ENCODE data around the gene SCT.

Gene SCT

DNA sequence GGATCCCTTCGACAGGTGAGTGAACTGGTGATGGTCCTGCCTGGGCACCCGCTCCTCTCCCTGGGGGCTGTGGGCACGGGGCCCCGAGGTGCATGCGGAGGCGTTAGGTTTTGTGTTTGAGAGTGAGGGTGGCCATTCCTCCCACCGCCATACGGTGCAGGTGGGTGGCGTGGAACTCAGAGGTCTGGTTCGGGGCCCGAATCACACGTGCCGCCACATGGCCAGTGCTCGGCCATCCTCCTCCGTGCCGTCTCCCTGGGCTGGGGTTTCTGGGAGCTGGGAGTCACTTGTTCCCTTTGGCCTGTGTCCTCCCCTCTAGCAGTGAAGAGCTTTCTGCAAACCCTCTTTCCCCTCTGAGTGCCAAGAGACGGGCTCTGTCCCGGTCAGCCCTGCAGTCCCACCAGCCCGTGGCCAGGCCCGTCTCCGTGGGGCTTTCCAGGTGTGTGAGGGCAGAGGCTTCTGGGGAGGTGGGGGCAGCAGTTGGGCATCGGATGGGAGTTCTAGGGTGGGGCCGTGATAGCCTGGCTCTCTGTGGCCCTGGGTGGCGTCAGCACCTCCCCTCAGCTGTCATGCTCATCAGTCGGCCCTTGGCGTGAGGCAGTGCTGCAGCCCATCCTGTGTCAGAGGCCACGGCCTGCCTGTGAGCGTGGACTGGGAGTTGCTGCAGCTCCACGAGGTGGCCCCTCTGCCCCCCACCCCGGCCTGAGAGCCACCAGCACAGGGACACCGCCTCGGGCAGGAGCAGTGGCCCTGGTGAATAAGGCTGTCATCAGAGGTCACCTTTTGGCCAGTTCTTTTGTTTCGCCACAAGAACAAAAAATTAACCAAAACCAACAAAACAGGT, 21.5 kb downstream of the SCT start:
- peaks cover 22 to 92% (median 75%) of the 10 kb centered on the region in 4 experiments for H3K36me3 ChIP-seq (ENCODE audit: control insufficient read depth in 4 of 4, insufficient read depth in 4 of 4, low read length in 3 of 4)
- CTCF ChIA-PET: interaction anchor here (1.1 kb wide), 1 partner anchor 18 kb away, joined by 4 read pairs; no protein-coding TSS in a partner anchor
- 98% methylated on average over 24 of the region's 33 CpGs for WGBS (ENCODE audit: insufficient coverage)
- no peak for DNase-seq
- H3K27ac ChIP-seq (ENCODE audit: insufficient read depth in 1 of 2, low read depth in 1 of 2, low read length in 2 of 2, poor library complexity in 1 of 2, severe bottlenecking in 2 of 2): no peak overlapping the region
- H3K9me3 ChIP-seq (ENCODE audit: control extremely low read depth in 1 of 5, control insufficient read depth in 4 of 5, insufficient read depth in 2 of 5, low read depth in 1 of 5, low read length in 4 of 5): no peaks in the 10 kb centered on the region
- H3K4me1 ChIP-seq (ENCODE audit: control extremely low read depth in 1 of 4, control insufficient read depth in 4 of 4, insufficient read depth in 4 of 4, low read length in 3 of 4): no peaks in the 10 kb centered on the region
- H3K27me3 ChIP-seq (replicated peaks in 2 of 5; ENCODE audit: control insufficient read depth in 4 of 5, insufficient read depth in 5 of 5, low read length in 4 of 5): no peaks in the 10 kb centered on the region
- POLR2A ChIA-PET: interaction anchor here (0.6 kb wide), 1 partner anchor 60 kb away, joined by 3 read pairs; no protein-coding TSS in a partner anchor
- no peak overlapping the region for H3K4me3 ChIP-seq (ENCODE audit: control insufficient read depth in 1 of 7, extremely low read depth in 1 of 7, insufficient read depth in 4 of 7, low read depth in 2 of 7, low read length in 6 of 7)

DNA sequence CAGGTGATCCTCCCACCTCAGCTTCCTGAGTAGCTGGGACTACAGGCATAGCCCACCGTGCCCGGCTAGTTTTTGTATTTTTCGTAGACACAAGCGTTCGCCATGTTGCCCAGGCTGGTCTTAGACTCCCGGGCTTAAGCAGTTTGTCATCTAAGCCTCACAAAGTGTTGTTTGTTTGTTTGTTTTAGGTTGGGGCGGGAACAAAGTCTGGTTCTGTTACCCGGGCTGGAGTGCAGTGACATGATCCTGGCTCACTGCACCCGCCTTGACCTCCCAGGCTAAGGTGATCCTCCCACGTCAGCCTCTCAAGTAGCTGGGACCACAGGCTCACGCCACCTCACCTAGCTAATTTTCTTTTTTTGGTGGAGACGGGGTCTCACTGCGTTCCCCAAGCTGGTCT, 23.8 kb downstream of the SCT start:
- Histone ChIP-seq H3K36me3 (ENCODE audit: control insufficient read depth in 4 of 4, insufficient read depth in 4 of 4, low read length in 3 of 4) (peaks cover 23 to 86% (median 73%) of the 10 kb centered on the region in 4 experiments), H3K4me1 (ENCODE audit: control extremely low read depth in 1 of 4, control insufficient read depth in 4 of 4, insufficient read depth in 4 of 4, low read length in 3 of 4) (no peaks in the 10 kb centered on the region), H3K27me3 (replicated peaks in 2 of 5; ENCODE audit: control insufficient read depth in 4 of 5, insufficient read depth in 5 of 5, low read length in 4 of 5) (no peaks in the 10 kb centered on the region), H3K9me3 (ENCODE audit: control extremely low read depth in 1 of 5, control insufficient read depth in 4 of 5, insufficient read depth in 2 of 5, low read depth in 1 of 5, low read length in 4 of 5) (no peaks in the 10 kb centered on the region), H3K27ac (ENCODE audit: insufficient read depth in 1 of 2, low read depth in 1 of 2, low read length in 2 of 2, poor library complexity in 1 of 2, severe bottlenecking in 2 of 2) (no peak overlapping the region), H3K4me3 (ENCODE audit: control insufficient read depth in 1 of 7, extremely low read depth in 1 of 7, insufficient read depth in 4 of 7, low read depth in 2 of 7, low read length in 6 of 7) (no peak overlapping the region)
- ChIA-PET POLR2A (no interaction called here), CTCF (interaction anchor here (1.4 kb wide), 1 partner anchor 8 kb away, joined by 4 read pairs; no protein-coding TSS in a partner anchor)
- DNase-seq: no peak
- 99% methylated on average over 9 of the region's 13 CpGs for WGBS (ENCODE audit: insufficient coverage)

DNA sequence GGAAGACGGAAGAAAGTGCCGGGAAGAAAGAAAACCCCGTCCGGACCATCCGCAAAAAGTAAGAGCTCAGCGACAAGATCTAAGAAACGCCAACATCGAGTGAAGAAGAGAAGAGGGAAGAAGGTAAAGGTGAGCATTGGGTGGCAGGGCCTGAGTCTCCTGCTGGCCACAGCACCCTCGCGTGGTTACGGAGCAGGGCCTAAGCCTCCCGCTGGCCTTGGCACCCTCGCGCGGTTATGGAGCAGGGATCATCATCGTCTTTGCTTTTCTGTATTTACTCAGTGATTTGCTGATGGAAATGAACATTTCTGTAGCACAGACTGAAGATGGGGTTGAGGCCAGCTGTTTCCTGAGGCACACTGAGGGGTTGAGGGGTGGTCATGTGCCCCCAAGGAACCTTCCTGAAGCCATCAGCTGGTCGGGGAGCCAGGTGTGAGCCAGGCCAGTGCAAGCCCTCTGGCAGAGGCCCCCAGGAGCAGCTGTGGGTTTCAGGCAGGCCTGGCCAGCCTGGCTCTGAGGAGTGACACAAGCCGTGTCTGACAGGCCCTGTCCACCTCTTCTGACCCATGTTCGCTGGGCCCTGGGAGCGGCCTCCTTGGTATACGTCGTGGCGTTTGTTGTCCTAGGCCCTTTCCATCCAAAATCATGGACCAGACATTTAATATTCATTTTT, 25.3 kb downstream of the SCT start:
- Histone ChIP-seq H3K9me3 (ENCODE audit: control extremely low read depth in 1 of 5, control insufficient read depth in 4 of 5, insufficient read depth in 2 of 5, low read depth in 1 of 5, low read length in 4 of 5) (no peaks in the 10 kb centered on the region), H3K4me3 (ENCODE audit: control insufficient read depth in 1 of 7, extremely low read depth in 1 of 7, insufficient read depth in 4 of 7, low read depth in 2 of 7, low read length in 6 of 7) (no peak overlapping the region), H3K36me3 (ENCODE audit: control insufficient read depth in 4 of 4, insufficient read depth in 4 of 4, low read length in 3 of 4) (peaks cover 23 to 86% (median 72%) of the 10 kb centered on the region in 4 experiments), H3K27me3 (replicated peaks in 2 of 5; ENCODE audit: control insufficient read depth in 4 of 5, insufficient read depth in 5 of 5, low read length in 4 of 5) (no peaks in the 10 kb centered on the region), H3K4me1 (ENCODE audit: control extremely low read depth in 1 of 4, control insufficient read depth in 4 of 4, insufficient read depth in 4 of 4, low read length in 3 of 4) (peaks cover 0 to 4% (median 0%) of the 10 kb centered on the region in 4 experiments), H3K27ac (ENCODE audit: insufficient read depth in 1 of 2, low read depth in 1 of 2, low read length in 2 of 2, poor library complexity in 1 of 2, severe bottlenecking in 2 of 2) (no peak overlapping the region)
- ChIA-PET CTCF (interaction anchor here (1.5 kb wide), 1 partner anchor 13 kb away, joined by 3 read pairs; no protein-coding TSS in a partner anchor), POLR2A (interaction anchor here (0.6 to 0.9 kb wide), 2 partner anchors 9 to 21 kb away, joined by 7 to 9 read pairs; no protein-coding TSS in a partner anchor)
- no peak for DNase-seq
- WGBS (ENCODE audit: insufficient coverage): 98% methylated on average over 9 of the region's 23 CpGs

DNA sequence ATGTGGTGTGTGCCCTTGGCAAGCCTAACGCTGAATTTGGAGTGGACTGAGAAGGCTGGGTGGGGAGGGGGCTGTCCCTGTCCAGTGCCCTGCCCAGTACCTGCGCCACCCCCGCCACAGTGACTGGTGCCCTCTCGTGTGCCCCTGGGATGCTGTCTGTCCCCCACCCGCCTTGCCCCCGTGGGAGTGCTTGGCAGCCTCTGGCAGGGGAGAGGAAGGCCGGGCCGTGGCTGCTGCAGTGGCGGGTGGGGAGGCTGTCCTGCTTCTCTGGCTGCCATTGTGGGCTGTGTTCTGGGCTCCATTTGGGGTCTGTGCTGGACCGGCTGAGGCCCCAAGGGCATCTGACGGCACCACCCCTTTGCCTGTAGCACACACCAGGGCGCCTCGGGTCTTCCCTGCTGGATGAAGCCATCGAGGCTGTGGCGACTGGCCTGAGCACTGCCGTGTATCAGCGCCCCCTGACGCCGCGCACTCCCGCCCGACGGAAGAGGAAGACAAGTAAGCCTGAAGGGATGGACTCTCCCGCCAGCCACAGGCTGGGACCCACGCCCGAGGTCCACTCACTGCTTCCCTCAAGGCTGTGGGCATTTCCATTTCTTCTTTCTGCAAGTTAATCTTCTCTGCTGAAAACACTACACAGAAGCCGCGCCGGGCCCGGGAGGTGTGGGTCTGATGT, 28.8 kb downstream of the SCT start:
- ChIA-PET POLR2A (no interaction called here), CTCF (no interaction called here)
- no peak for DNase-seq
- no peak overlapping the region for H3K27ac ChIP-seq (ENCODE audit: insufficient read depth in 1 of 2, low read depth in 1 of 2, low read length in 2 of 2, poor library complexity in 1 of 2, severe bottlenecking in 2 of 2)
- H3K36me3 ChIP-seq (ENCODE audit: control insufficient read depth in 4 of 4, insufficient read depth in 4 of 4, low read length in 3 of 4): peaks cover 21 to 85% (median 65%) of the 10 kb centered on the region in 4 experiments
- H3K9me3 ChIP-seq (ENCODE audit: control extremely low read depth in 1 of 5, control insufficient read depth in 4 of 5, insufficient read depth in 2 of 5, low read depth in 1 of 5, low read length in 4 of 5): no peaks in the 10 kb centered on the region
- H3K4me3 ChIP-seq (ENCODE audit: control insufficient read depth in 1 of 7, extremely low read depth in 1 of 7, insufficient read depth in 4 of 7, low read depth in 2 of 7, low read length in 6 of 7): no peak overlapping the region
- no peaks in the 10 kb centered on the region for H3K27me3 ChIP-seq (replicated peaks in 2 of 5; ENCODE audit: control insufficient read depth in 4 of 5, insufficient read depth in 5 of 5, low read length in 4 of 5)
- 99% methylated on average over 27 of the region's 30 CpGs for WGBS (ENCODE audit: insufficient coverage)
- H3K4me1 ChIP-seq (ENCODE audit: control extremely low read depth in 1 of 4, control insufficient read depth in 4 of 4, insufficient read depth in 4 of 4, low read length in 3 of 4): peaks cover 0 to 12% (median 2%) of the 10 kb centered on the region in 4 experiments

DNA sequence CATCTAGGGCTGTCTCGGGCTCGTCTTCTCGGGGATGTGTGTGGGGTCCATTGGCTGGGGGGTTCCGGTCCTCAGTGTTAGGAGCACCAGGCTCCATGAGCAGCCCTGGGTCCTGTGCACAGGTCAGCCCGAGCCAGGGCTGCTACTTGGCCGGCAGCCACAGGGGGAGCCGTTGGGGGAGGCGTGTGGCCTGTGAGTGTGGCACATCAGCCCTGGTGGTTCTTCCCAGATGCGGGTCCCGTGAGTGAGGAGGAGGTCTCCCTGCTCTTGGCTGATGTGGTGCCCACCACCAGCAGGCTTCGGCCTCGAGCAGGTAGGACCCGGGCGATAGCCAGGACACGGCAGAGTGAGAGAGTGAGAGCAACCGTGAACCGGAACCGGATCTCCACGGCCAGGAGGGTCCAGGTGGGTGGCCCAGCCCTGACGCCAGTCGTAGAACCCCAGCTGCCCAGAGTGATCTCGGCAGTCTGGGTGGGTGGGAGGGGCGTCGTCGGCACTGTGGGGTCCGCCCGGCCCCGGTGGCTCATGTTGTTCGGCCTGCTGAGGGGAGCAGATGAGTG, 29.7 kb downstream of the SCT start:
- ChIA-PET POLR2A (no interaction called here), CTCF (no interaction called here)
- DNase-seq: no peak
- Histone ChIP-seq H3K4me1 (ENCODE audit: control extremely low read depth in 1 of 4, control insufficient read depth in 4 of 4, insufficient read depth in 4 of 4, low read length in 3 of 4) (peaks cover 0 to 12% (median 2%) of the 10 kb centered on the region in 4 experiments), H3K27ac (ENCODE audit: insufficient read depth in 1 of 2, low read depth in 1 of 2, low read length in 2 of 2, poor library complexity in 1 of 2, severe bottlenecking in 2 of 2) (no peak overlapping the region), H3K27me3 (replicated peaks in 2 of 5; ENCODE audit: control insufficient read depth in 4 of 5, insufficient read depth in 5 of 5, low read length in 4 of 5) (no peaks in the 10 kb centered on the region), H3K9me3 (ENCODE audit: control extremely low read depth in 1 of 5, control insufficient read depth in 4 of 5, insufficient read depth in 2 of 5, low read depth in 1 of 5, low read length in 4 of 5) (no peaks in the 10 kb centered on the region), H3K36me3 (ENCODE audit: control insufficient read depth in 4 of 4, insufficient read depth in 4 of 4, low read length in 3 of 4) (peaks cover 20 to 86% (median 66%) of the 10 kb centered on the region in 4 experiments), H3K4me3 (ENCODE audit: control insufficient read depth in 1 of 7, extremely low read depth in 1 of 7, insufficient read depth in 4 of 7, low read depth in 2 of 7, low read length in 6 of 7) (no peak overlapping the region)
- over 99% methylated on average over 24 of the region's 29 CpGs for WGBS (ENCODE audit: insufficient coverage)

DNA sequence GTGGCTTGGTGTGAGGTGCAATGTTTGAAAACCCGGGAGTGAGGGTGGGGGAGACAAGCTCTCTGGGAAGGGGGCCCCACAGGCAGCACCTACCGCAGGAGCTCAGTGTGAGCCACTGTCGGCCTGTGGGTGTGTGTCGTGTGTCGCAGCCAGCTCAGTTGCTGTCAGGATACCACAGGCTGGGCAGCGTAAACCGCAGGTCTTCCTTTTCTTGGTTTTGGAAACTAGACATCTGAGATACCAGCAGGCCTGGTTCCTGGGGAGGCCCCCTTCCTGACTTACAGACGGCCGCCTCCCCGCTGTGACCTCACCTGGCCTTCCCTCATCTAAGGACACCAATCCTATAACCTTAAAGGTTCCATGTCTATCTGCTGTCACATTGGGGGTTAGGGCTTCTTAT, 30.6 kb downstream of the SCT start:
- Histone ChIP-seq H3K27me3 (replicated peaks in 2 of 5; ENCODE audit: control insufficient read depth in 4 of 5, insufficient read depth in 5 of 5, low read length in 4 of 5) (no peaks in the 10 kb centered on the region), H3K4me1 (ENCODE audit: control extremely low read depth in 1 of 4, control insufficient read depth in 4 of 4, insufficient read depth in 4 of 4, low read length in 3 of 4) (peaks cover 0 to 12% (median 2%) of the 10 kb centered on the region in 4 experiments), H3K4me3 (ENCODE audit: control insufficient read depth in 1 of 7, extremely low read depth in 1 of 7, insufficient read depth in 4 of 7, low read depth in 2 of 7, low read length in 6 of 7) (no peak overlapping the region), H3K9me3 (ENCODE audit: control extremely low read depth in 1 of 5, control insufficient read depth in 4 of 5, insufficient read depth in 2 of 5, low read depth in 1 of 5, low read length in 4 of 5) (no peaks in the 10 kb centered on the region), H3K27ac (ENCODE audit: insufficient read depth in 1 of 2, low read depth in 1 of 2, low read length in 2 of 2, poor library complexity in 1 of 2, severe bottlenecking in 2 of 2) (no peak overlapping the region), H3K36me3 (ENCODE audit: control insufficient read depth in 4 of 4, insufficient read depth in 4 of 4, low read length in 3 of 4) (peaks cover 14 to 81% (median 63%) of the 10 kb centered on the region in 4 experiments)
- no peak for DNase-seq
- ChIA-PET CTCF (interaction anchor here (1.0 to 1.1 kb wide), 2 partner anchors 10 to 16 kb away, joined by 3 to 5 read pairs; no protein-coding TSS in a partner anchor), POLR2A (no interaction called here)
- 81% methylated on average over 7 of the region's 10 CpGs for WGBS (ENCODE audit: insufficient coverage)
